H9 (cell line): ENCODE measurements around the gene RXFP1. TPM values are rescaled to one million over a fixed set of nuclear protein-coding genes. Genes with fewer than 3 reads are reported as not detected.

Experiments used
- DNase-seq: peaks from one replicate; pipeline ENCODE4 v3.0.0-alpha.2; 2017
- H2AFZ ChIP-seq: one replicate; pipeline ENCODE4 v1.6.1; 2013; ENCODE audit warnings: mild to moderate bottlenecking, low read length, control low read depth, moderate library complexity
- H2AK5ac ChIP-seq: 2 replicates; pipeline ENCODE4 v1.6.1; 2013; ENCODE audit warnings: low read length, control low read depth, mixed read lengths; ENCODE audit not compliant: insufficient read length
- H2BK120ac ChIP-seq: one replicate; pipeline ENCODE4 v1.6.1; 2013; ENCODE audit warnings: low read depth, mild to moderate bottlenecking, low read length, control low read depth, inconsistent platforms; ENCODE audit not compliant: poor library complexity, severe bottlenecking
- H2BK12ac ChIP-seq: 2 replicates; pipeline ENCODE4 v1.6.1; 2013; ENCODE audit warnings: low read length, control low read depth, mixed read lengths, low read depth; ENCODE audit not compliant: insufficient read length
- H2BK15ac ChIP-seq: 2 replicates; pipeline ENCODE4 v1.6.1; 2013; ENCODE audit warnings: low read depth, low read length, control low read depth
- H2BK20ac ChIP-seq: one replicate; pipeline ENCODE4 v1.6.1; 2013; ENCODE audit warnings: low read depth, mild to moderate bottlenecking, low read length, control low read depth, inconsistent platforms; ENCODE audit not compliant: poor library complexity, severe bottlenecking
- H2BK5ac ChIP-seq: 2 replicates; pipeline ENCODE4 v1.6.1; 2013; ENCODE audit warnings: low read length, control low read depth, mixed read lengths; ENCODE audit not compliant: insufficient read length
- H3K14ac ChIP-seq: 2 replicates; pipeline ENCODE4 v1.6.1; 2013; ENCODE audit warnings: low read length, control low read depth; ENCODE audit not compliant: insufficient read depth
- H3K18ac ChIP-seq: 2 replicates; pipeline ENCODE4 v1.6.1; 2013; ENCODE audit warnings: low read depth, mild to moderate bottlenecking, mixed read lengths, low read length, control low read depth; ENCODE audit not compliant: insufficient read length
- H3K23ac ChIP-seq: 2 replicates; pipeline ENCODE4 v1.6.1; 2013; ENCODE audit warnings: low read length, control low read depth, mixed read lengths, low read depth; ENCODE audit not compliant: insufficient read length
- H3K23me2 ChIP-seq: 2 replicates; pipeline ENCODE4 v1.6.1; 2013; ENCODE audit warnings: low read depth, mild to moderate bottlenecking, mixed read lengths, low read length, control low read depth; ENCODE audit not compliant: insufficient read length, poor library complexity, severe bottlenecking
- H3K27ac ChIP-seq: 2 replicates; pipeline ENCODE4 v1.5.1; 2013; ENCODE audit warnings: low read length, control low read depth, mixed read lengths, low read depth; ENCODE audit not compliant: insufficient read length
- H3K27me3 ChIP-seq: 2 replicates; pipeline ENCODE4 v1.6.1; 2013; ENCODE audit warnings: low read length, control low read depth, inconsistent platforms; ENCODE audit not compliant: insufficient read depth
- H3K4ac ChIP-seq: 2 replicates; pipeline ENCODE4 v1.6.1; 2013; ENCODE audit warnings: low read depth, mild to moderate bottlenecking, control low read depth, inconsistent platforms, low read length, moderate library complexity
- H3K4me1 ChIP-seq: 2 replicates; pipeline ENCODE4 v1.6.1; 2013; ENCODE audit warnings: low read length, control low read depth, inconsistent platforms; ENCODE audit not compliant: insufficient read depth
- H3K4me2 ChIP-seq: 2 replicates; pipeline ENCODE4 v1.6.1; 2013; ENCODE audit warnings: low read length, control low read depth, mixed read lengths; ENCODE audit not compliant: insufficient read length, insufficient read depth
- H3K56ac ChIP-seq: 2 replicates; pipeline ENCODE4 v1.6.1; 2013; ENCODE audit warnings: low read depth, mild to moderate bottlenecking, mixed read lengths, low read length, control low read depth; ENCODE audit not compliant: insufficient read length
- H3K79me1 ChIP-seq: 2 replicates; pipeline ENCODE4 v1.6.1; 2013; ENCODE audit warnings: low read depth, mild to moderate bottlenecking, moderate library complexity, low read length, control low read depth, inconsistent platforms; ENCODE audit not compliant: insufficient read depth, poor library complexity, severe bottlenecking
- H3K79me2 ChIP-seq: 2 replicates; pipeline ENCODE4 v1.6.1; 2013; ENCODE audit warnings: low read length, control low read depth, inconsistent platforms; ENCODE audit not compliant: insufficient read depth
- H3K9ac ChIP-seq: 2 replicates; pipeline ENCODE4 v1.6.1; 2013; ENCODE audit warnings: low read length, control low read depth, mixed read lengths; ENCODE audit not compliant: insufficient read length; ENCODE audit errors: extremely low read depth
- H3K9me3 ChIP-seq: one replicate; pipeline ENCODE4 v1.6.1; 2013; ENCODE audit warnings: low read depth, low read length, inconsistent platforms; ENCODE audit not compliant: control insufficient read depth
- H3T11ph ChIP-seq: one replicate; pipeline ENCODE4 v1.6.1; 2013; ENCODE audit warnings: mild to moderate bottlenecking, low read length, control low read depth, inconsistent platforms
- H4K20me1 ChIP-seq: one replicate; pipeline ENCODE4 v1.6.1; 2013; ENCODE audit not compliant: control insufficient read depth, insufficient read length, insufficient read depth
- H4K5ac ChIP-seq: 2 replicates; pipeline ENCODE4 v1.6.1; 2013; ENCODE audit warnings: low read depth, mild to moderate bottlenecking, mixed read lengths, low read length, control low read depth; ENCODE audit not compliant: insufficient read length
- H4K8ac ChIP-seq: replicated peaks from 2 replicates; pipeline ENCODE4 v1.6.1; 2013; ENCODE audit warnings: low read length, control low read depth, mixed read lengths, low read depth; ENCODE audit not compliant: insufficient read length
- H4K91ac ChIP-seq: 2 replicates; pipeline ENCODE4 v1.6.1; 2013; ENCODE audit warnings: low read depth, mild to moderate bottlenecking, moderate library complexity, mixed read lengths, low read length, control low read depth; ENCODE audit not compliant: insufficient read length
- H3K27ac Mint-ChIP-seq, 3 experiments: 2 replicates in 2 of 3; 3 replicates in 1 of 3; pipeline ENCODE4 v1.8.0; 2020 to 2021; ENCODE audit warnings: mixed read lengths in 3 of 3, mild to moderate bottlenecking in 1 of 3, moderate library complexity in 1 of 3
- H3K27me3 Mint-ChIP-seq: 2 replicates; pipeline ENCODE4 v1.8.0; 2021; ENCODE audit warnings: low read depth, mild to moderate bottlenecking, moderate library complexity, mixed read lengths
- H3K36me3 Mint-ChIP-seq, 3 experiments: 2 replicates in 2 of 3; 3 replicates in 1 of 3; pipeline ENCODE4 v1.8.0; 2020 to 2021; ENCODE audit warnings: low read depth in 3 of 3, mixed read lengths in 3 of 3; ENCODE audit not compliant: insufficient read depth in 1 of 3
- H3K4me1 Mint-ChIP-seq, 2 experiments: 2 replicates each; pipeline ENCODE4 v1.8.0; 2020; ENCODE audit warnings: mixed read lengths in 2 of 2
- H3K4me3 Mint-ChIP-seq, 2 experiments: 2 replicates in 1 of 2; 3 replicates in 1 of 2; pipeline ENCODE4 v1.8.0; 2020 to 2021; ENCODE audit warnings: mild to moderate bottlenecking in 2 of 2, mixed read lengths in 2 of 2, moderate library complexity in 1 of 2
- H3K9me3 Mint-ChIP-seq, 2 experiments: 2 replicates in 1 of 2; 3 replicates in 1 of 2; pipeline ENCODE4 v1.8.0; 2020; ENCODE audit warnings: mild to moderate bottlenecking in 2 of 2, mixed read lengths in 2 of 2, moderate library complexity in 1 of 2
- WGBS: extraction: QIAGEN DNeasy Blood & Tissue Kit; methylation state at CpG from one replicate; pipeline ENCODE4 v1.1.7; 2013; ENCODE audit warnings: missing lambda C conversion rate, low lambda C conversion rate, mixed read lengths; ENCODE audit not compliant: insufficient read length; ENCODE audit errors: extremely low coverage; 5-methylcytosine and 5-hydroxymethylcytosine counted together
- total RNA-seq: library from RNA; stranded (reverse); gene quantifications from 2 replicates; pipeline ENCODE4 v1.2.1, GENCODE V29; 2021
- TF ChIP-seq, protein P1 (sequence below): fragments of 200-600 bp; sonication (generic); conservative IDR thresholded peaks from 3 replicates; pipeline ENCODE4 v1.8.0; 2021; ENCODE audit warnings: antibody characterized with exemption, mild to moderate bottlenecking

The RXFP1 gene
- total RNA-seq, 1 experiment from 2014 or later: 0.17 TPM

- Histone ChIP-seq H3K27ac (no peak overlapping the region), H2BK120ac (no peak overlapping the region), H3K4me2 (no peak overlapping the region), H3K23me2 (no peaks in the 10 kb centered on the region), H3K79me2 (no peaks in the 10 kb centered on the region), H3K9ac (no peak overlapping the region), H3K18ac (no peak overlapping the region), H2BK12ac (no peak overlapping the region), H3K79me1 (no peaks in the 10 kb centered on the region), H3T11ph (no peak overlapping the region), H3K56ac (no peak overlapping the region), H4K8ac (no peak overlapping the region), H2AK5ac (no peak overlapping the region), H2BK5ac (no peak overlapping the region), H3K14ac (no peak overlapping the region), H4K5ac (no peak overlapping the region), H4K91ac (no peak overlapping the region), H4K20me1 (no peaks in the 10 kb centered on the region), H3K4me1 (peaks cover under 1% of the 10 kb centered on the region; the same call in 1 of the 2 replicates), H3K23ac (no peak overlapping the region), H2BK20ac (no peak overlapping the region), H3K4ac (no peak overlapping the region), H2BK15ac (no peak overlapping the region), H3K9me3 (no peaks in the 10 kb centered on the region), H2AFZ (no peak overlapping the region), H3K27me3 (no peaks in the 10 kb centered on the region)
- no peak for DNase-seq
- no peaks in the 10 kb centered on the region for H3K36me3 Mint-ChIP-seq
- no peak overlapping the region for H3K4me3 Mint-ChIP-seq
- TF ChIP-seq, protein P1, sequence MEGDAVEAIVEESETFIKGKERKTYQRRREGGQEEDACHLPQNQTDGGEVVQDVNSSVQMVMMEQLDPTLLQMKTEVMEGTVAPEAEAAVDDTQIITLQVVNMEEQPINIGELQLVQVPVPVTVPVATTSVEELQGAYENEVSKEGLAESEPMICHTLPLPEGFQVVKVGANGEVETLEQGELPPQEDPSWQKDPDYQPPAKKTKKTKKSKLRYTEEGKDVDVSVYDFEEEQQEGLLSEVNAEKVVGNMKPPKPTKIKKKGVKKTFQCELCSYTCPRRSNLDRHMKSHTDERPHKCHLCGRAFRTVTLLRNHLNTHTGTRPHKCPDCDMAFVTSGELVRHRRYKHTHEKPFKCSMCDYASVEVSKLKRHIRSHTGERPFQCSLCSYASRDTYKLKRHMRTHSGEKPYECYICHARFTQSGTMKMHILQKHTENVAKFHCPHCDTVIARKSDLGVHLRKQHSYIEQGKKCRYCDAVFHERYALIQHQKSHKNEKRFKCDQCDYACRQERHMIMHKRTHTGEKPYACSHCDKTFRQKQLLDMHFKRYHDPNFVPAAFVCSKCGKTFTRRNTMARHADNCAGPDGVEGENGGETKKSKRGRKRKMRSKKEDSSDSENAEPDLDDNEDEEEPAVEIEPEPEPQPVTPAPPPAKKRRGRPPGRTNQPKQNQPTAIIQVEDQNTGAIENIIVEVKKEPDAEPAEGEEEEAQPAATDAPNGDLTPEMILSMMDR: no peak
- peaks cover 14 to 22% of the 10 kb centered on the region in 2 experiments for H3K4me1 Mint-ChIP-seq
- WGBS: no CpG with 5 or more reads among the region's 1 CpG
- H3K27ac Mint-ChIP-seq: no peak overlapping the region
- no peaks in the 10 kb centered on the region for H3K9me3 Mint-ChIP-seq
- H3K27me3 Mint-ChIP-seq: no peaks in the 10 kb centered on the region
These were observed 5.8 kb downstream of the RXFP1 start for GRCh38 chr4:158527516-158527915.
